HG02678 (cell line): ENCODE data around the gene ANK2.
"Not testable (repeated sequence)": the region's sequence is repeated elsewhere in the genome, so short reads cannot be mapped to it uniquely, and the experiment has no call there.

Experiments used
- ATAC-seq: cut with Tn5 transposase; IDR thresholded peaks from one replicate; pipeline ENCODE4 v1.9.1; 2021; ENCODE audit warnings: mild to moderate bottlenecking, moderate library complexity; ENCODE audit not compliant: unreplicated experiment

Gene ANK2

GRCh38 chr4:113050837-113051236, 1.4 kb downstream of the ANK2 start:
- ATAC-seq, result no peak

- ATAC-seq, result no peak
These were observed 1.9 kb downstream of the ANK2 start for GRCh38 chr4:113051361-113051760.

DNA sequence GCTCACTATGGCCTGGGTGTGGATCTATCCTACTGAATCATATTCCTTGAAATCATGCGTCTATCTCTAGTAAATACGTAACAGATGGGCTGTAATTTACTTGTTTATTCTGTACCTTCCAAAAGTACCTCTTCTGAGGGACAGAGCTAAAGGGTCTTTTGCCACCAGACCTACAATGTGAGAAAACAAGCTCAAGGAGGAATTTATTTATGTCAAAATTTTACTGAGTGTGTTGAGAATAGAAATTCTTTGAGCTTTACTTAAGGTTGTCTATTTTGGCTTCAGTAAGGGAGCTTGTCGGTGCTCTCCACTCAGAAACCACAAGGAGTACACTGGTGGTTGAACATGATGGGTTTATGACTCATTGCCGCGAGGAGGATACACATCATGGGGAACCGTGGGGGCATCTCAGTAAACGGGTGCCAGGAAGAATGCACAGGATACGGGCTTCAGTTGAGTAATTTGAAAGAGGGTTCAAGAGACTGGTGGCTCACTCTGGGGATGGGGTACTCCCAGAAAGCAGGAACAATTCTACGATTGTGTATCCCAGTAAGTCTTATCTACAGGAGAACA, 3.0 kb downstream of the ANK2 start:
- peak; percentile 83 for ATAC-seq

- no peak for ATAC-seq
These were observed 4.4 kb downstream of the ANK2 start for GRCh38 chr4:113053883-113054282.

DNA sequence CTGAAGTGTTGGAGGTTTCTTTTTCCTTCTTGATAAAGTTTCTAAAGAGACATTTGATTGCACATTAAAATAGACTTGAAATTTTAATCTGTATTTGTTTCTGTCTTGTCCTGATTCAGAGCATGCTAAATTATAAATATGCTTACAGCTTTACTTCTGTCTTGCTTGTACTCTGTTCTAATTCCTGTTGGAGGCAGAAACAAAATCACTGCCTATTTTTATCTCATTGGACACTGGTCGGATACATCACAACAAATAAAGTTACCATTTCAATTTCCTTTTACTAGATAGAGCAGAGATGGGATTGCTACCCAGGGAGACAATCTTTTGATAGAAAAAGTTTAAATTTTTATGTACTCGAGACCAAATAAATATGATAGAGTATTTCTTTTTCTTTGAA, 6.9 kb downstream of the ANK2 start:
- no peak for ATAC-seq

- no peak for ATAC-seq
These were observed 8.4 kb downstream of the ANK2 start for GRCh38 chr4:113057891-113058290.

DNA sequence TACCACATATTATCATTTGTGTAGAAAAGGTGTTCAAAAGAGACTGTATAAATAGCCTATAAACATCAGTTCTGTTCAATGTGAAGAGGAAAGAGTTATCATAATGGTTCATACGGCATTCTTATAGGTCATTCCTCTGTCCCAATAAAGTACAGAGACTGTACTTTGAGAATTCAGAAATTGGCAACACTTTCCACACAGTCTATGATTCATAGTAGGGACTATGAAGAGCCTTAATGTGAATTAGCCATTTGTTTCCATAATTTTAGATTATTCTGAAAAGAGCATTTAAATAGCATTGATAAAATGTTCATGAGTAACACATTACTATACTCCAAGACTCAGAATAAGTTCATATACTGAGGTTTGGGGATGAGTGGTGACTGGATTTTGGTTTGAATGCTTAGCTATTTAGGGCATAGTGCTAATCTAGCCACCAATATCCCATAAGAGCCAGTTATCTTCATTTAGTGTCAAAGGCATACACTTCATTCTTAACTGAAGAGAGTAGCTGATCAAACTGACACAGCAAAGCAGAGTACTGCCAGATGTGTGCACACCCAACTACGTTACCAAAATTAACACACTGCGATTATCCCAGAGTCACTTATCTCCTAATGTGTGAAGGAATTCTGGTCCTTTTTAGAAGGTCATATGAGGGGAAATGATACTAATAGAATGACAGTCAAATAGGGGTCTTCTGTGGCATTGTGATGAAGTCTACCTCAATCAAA, 10.2 kb downstream of the ANK2 start:
- no peak for ATAC-seq

GRCh38 chr4:113060853-113061252, 11.4 kb downstream of the ANK2 start:
- ATAC-seq, result no peak

DNA sequence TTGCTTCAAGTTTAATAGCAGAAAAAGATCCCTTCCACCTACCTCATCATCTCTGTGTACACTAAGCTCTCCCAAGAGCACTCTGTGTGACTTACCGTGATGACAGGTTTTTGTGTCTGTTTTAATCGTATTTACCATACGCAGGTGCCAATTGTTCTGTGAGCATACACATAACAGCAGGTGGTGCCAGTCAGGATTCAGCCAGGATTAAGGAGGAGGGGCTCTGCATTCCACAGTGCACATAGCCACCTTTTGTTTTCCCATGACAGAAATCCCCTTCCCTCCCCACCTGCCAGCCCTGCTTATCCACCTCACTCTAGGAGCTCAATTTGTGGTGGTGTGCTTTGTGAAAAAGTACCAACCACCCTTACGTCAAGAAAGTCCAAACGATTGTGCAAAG, 14.8 kb downstream of the ANK2 start:
- ATAC-seq, result no peak

- no peak for ATAC-seq
These were observed 16.2 kb downstream of the ANK2 start for GRCh38 chr4:113065629-113066028.

GRCh38 chr4:113068771-113069170, 19.3 kb downstream of the ANK2 start:
- ATAC-seq, result not testable (repeated sequence)

- ATAC-seq, result no peak
These were observed 19.9 kb downstream of the ANK2 start for GRCh38 chr4:113069212-113069892.

DNA sequence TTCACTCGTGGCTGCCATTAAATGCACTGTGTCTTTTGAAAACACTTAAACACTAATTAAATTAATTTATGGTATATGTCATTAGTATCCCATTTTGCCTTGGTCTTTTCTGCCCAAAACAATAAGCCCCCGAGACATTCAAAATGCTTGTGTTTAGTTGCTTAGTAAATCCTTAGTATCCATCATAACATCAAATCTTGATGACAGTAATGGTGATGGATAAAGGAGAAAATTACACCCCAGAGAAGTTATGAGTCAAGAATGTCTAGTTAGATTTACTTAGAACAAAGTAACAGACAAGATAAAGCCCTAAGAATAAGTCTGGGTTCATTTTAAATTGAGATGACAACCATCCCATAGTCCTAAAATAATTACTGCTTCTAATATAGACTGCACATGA, 21.3 kb downstream of the ANK2 start:
- no peak for ATAC-seq

DNA sequence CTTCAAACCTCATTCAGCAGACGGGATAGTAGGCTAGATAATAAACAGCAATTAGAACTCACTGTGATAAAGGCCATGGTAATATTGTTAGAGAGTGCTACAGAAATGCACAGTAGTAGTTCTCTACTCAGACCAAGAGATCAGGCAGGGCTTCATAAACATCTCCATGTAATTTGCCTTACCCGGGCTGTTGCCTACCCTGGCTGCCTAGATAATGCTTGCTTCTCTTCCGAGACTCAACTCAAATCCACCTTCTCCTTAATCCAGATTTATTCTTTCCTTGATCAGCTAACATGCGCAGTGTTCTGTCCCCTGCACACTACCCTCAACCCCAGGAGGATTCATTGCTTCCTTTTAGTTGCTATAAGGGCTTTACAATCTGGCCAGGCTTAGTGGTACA, 21.8 kb downstream of the ANK2 start:
- ATAC-seq, result no peak

DNA sequence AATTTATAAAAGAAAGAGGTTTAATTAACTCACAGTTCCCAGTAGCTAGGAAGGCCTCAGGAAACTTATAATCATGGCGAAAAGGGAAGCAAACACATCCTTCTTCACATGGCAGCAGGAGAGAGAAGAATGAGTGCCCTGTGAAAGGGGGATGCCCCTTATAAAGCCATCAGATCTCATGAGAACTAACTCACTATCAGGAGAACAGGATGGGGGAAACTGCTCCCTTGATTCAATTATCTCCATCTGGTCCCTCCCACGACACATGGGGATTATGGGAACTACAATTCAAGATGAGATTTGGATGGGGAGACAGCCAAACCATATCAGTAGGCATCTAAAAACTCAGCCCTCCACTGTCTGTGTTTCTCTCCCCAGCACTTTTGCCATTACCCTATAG, 22.4 kb downstream of the ANK2 start:
- no peak for ATAC-seq

DNA sequence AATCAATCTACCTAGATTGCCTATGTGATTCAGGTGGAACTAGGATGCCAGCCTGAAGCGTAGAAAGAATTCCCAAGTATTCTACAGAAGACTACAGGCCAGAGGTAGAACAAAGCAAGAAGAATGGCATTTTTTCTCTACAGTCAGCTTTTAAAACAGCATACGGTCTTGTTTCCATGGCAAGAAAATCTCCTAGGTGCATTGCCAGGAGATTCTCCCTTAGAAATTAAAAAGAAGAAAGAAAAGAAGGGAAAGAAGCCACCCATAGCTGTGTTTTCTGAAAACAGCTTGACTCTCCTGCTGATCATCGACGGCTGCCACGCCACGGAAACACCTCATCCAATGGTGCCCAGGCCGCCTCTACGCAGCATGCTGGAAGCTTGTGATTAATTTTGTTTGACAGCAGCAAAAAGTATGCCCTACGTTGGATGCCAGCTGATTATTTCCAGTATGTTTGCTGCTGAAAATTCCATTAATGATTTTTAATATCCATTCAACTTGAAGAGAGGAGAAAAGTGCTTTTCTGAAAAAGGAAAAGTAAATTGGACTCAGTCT, 24.1 kb downstream of the ANK2 start:
- ATAC-seq, result no peak

DNA sequence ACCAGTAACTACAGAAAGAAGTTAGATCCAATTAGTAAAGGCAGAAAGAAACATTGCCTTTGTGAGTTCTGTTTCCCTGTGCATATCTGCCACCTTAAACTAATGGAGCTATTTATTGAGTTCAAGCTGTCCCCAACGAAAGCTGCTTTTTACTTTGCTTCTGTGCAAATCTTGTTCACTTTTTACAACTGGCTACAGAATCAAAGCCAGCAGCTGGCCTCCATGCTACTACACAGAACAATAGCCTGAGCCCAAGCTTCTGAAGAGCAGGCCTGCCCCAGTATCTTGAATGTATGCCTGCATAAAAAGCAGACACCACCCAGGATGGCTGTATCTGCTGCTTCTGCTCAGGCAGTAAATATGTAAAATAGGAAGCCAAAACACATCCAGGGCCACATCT, 28.1 kb downstream of the ANK2 start:
- no peak for ATAC-seq

DNA sequence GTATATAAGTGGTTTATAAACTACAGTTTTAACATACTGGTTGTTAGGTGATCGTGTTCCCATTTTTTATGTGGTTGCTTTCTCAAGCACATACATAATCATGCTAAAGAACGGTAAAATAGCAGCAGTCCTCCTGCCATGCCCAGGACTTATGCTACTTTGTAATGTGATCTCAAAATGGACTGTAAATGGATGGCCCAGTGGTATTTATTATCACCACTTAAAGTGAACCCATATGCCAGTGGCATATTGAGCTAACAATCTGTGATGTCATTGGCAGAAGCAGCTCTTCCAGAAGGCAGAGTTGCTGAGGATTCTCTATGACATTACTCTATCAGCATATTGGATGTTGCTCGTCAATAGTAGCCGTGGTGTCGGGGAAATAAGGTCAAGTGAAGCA, 28.6 kb downstream of the ANK2 start:
- ATAC-seq, result no peak

GRCh38 chr4:113080050-113080449, 30.6 kb downstream of the ANK2 start:
- peak; percentile 66 for ATAC-seq

DNA sequence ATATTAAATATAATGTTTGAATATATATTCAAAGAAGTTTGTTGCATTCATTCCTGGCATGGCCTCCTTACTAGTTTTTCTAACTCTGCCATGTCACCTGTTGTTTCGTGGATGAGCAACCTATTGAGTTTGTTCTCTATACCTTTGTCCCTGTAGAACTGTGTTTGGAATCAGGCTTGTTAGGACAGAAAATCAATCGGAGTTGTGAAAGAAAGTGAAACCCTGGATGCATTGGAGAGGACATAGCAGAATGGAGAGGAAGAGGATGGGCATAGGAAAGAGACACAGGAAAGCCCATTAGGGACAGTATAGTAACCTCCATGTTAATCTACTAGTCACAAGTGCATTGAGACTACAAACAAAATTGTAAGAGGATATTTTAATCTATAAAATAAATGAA, 31.2 kb downstream of the ANK2 start:
- ATAC-seq, result no peak

GRCh38 chr4:113083346-113083745, 33.9 kb downstream of the ANK2 start:
- no peak for ATAC-seq

- ATAC-seq, result no peak
These were observed 36.8 kb downstream of the ANK2 start for GRCh38 chr4:113086172-113086695.
